22Rv1 (cell line): ENCODE measurements around the gene MGAT3.

Source experiments
- ZFX ChIP-seq: fragments of 450-650 bp; IDR thresholded peaks from 2 replicates; pipeline ENCODE4 v1.6.1; 2017; ENCODE audit warnings: antibody characterized with exemption, borderline replicate concordance
- TF ChIP-seq, protein P1 (sequence below): fragments of 450-650 bp; IDR thresholded peaks from 2 replicates; pipeline ENCODE4 v1.5.1; 2017; ENCODE audit warnings: mild to moderate bottlenecking

DNA sequence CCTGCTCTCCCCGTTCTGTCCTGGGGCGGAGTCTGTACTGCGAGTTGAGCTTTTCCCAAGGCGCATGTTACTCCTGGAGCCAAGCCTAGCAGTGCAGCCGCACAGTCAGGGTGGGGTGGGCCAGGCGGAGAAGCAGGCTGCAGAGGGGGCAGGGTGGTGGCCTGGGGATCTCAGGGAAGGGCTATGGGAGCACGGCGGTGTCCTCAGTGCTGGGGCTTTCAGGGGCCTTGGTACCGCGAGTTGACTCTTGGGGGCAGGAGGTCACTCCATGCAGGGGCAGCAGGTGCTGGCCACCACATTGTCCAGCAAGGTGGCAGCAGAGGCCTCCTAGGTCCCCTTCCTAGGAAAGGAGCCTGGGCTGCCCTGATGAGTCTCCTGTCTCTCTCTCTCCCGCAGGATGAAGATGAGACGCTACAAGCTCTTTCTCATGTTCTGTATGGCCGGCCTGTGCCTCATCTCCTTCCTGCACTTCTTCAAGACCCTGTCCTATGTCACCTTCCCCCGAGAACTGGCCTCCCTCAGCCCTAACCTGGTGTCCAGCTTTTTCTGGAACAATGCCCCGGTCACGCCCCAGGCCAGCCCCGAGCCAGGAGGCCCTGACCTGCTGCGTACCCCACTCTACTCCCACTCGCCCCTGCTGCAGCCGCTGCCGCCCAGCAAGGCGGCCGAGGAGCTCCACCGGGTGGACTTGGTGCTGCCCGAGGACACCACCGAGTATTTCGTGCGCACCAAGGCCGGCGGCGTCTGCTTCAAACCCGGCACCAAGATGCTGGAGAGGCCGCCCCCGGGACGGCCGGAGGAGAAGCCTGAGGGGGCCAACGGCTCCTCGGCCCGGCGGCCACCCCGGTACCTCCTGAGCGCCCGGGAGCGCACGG is 30.4 kb downstream of the MGAT3 start:
- TF ChIP-seq, protein P1, sequence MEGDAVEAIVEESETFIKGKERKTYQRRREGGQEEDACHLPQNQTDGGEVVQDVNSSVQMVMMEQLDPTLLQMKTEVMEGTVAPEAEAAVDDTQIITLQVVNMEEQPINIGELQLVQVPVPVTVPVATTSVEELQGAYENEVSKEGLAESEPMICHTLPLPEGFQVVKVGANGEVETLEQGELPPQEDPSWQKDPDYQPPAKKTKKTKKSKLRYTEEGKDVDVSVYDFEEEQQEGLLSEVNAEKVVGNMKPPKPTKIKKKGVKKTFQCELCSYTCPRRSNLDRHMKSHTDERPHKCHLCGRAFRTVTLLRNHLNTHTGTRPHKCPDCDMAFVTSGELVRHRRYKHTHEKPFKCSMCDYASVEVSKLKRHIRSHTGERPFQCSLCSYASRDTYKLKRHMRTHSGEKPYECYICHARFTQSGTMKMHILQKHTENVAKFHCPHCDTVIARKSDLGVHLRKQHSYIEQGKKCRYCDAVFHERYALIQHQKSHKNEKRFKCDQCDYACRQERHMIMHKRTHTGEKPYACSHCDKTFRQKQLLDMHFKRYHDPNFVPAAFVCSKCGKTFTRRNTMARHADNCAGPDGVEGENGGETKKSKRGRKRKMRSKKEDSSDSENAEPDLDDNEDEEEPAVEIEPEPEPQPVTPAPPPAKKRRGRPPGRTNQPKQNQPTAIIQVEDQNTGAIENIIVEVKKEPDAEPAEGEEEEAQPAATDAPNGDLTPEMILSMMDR: no peak
- TF ChIP-seq ZFX: no peak
